Inferior parietal cortex (tissue), 1 donor: ENCODE data around the gene CHCHD1.
A peak's percentile ranks its signal among the peaks of the same experiment; 100 is the strongest.
"Not testable (repeated sequence)": the region's sequence is repeated elsewhere in the genome, so short reads cannot be mapped to it uniquely, and the experiment has no call there.

ENCODE experiments used
- DNase-seq: peaks from one replicate; pipeline ENCODE4 v3.0.0-alpha.2; 2016; ENCODE audit errors: extremely low spot score

Gene CHCHD1

GRCh38 chr10:73781879-73782748 lies at the start of gene CHCHD1:
Gene CHCHD1 (plus strand): TSS chr10:73782048. CDS start chr10:73782076, 28 bp downstream.
- DNase-seq: peak; percentile 93

- no peak for DNase-seq
These were observed 49.4 kb upstream of the CHCHD1 start for GRCh38 chr10:73732426-73732825.

- DNase-seq: no peak
These were observed 48.8 kb upstream of the CHCHD1 start for GRCh38 chr10:73732931-73733623.

- no peak for DNase-seq
These were observed 47.7 kb upstream of the CHCHD1 start for GRCh38 chr10:73734028-73734720.

- DNase-seq: no peak
These were observed 47.0 kb upstream of the CHCHD1 start for GRCh38 chr10:73734796-73735305.

- not testable (repeated sequence) for DNase-seq
These were observed 41.2 kb upstream of the CHCHD1 start for GRCh38 chr10:73740501-73741254.

GRCh38 chr10:73742454-73742734 lies 39.5 kb upstream of the CHCHD1 start:
- no peak for DNase-seq

- DNase-seq: no peak
These were observed 38.4 kb upstream of the CHCHD1 start for GRCh38 chr10:73743327-73743904.

GRCh38 chr10:73743905-73744663 lies 37.8 kb upstream of the CHCHD1 start, which contains the start of gene SEC24C:
Gene SEC24C (plus strand): TSS chr10:73744372. CDS start chr10:73746833, 2,461 bp downstream.
- DNase-seq: peak; percentile 98

GRCh38 chr10:73744664-73744975 lies 37.2 kb upstream of the CHCHD1 start:
- DNase-seq: peak; percentile 35

GRCh38 chr10:73746721-73747120 lies 35.1 kb upstream of the CHCHD1 start:
- DNase-seq: no peak

- no peak for DNase-seq
These were observed 31.0 kb upstream of the CHCHD1 start for GRCh38 chr10:73750819-73751218.

- no peak for DNase-seq
These were observed 25.7 kb upstream of the CHCHD1 start for GRCh38 chr10:73756183-73756582.

- DNase-seq: no peak
These were observed 22.9 kb upstream of the CHCHD1 start for GRCh38 chr10:73758704-73759511.

- DNase-seq: no peak
These were observed 22.2 kb upstream of the CHCHD1 start for GRCh38 chr10:73759512-73760115.

- DNase-seq: no peak
These were observed 20.1 kb upstream of the CHCHD1 start for GRCh38 chr10:73761781-73762180.

- DNase-seq: no peak
These were observed 18.9 kb upstream of the CHCHD1 start for GRCh38 chr10:73762915-73763314.

GRCh38 chr10:73763343-73763742 lies 18.5 kb upstream of the CHCHD1 start:
- no peak for DNase-seq

GRCh38 chr10:73765066-73765465 lies 16.8 kb upstream of the CHCHD1 start:
- DNase-seq: no peak
